Daoy (cell line): ENCODE results near the gene TMIGD2. TPM values are rescaled to one million over a fixed set of nuclear protein-coding genes. Genes with fewer than 3 reads are reported as not detected.
A peak's percentile ranks its signal among the peaks of the same experiment; 100 is the strongest.
"Not testable (repeated sequence)": the region's sequence is repeated elsewhere in the genome, so short reads cannot be mapped to it uniquely, and the experiment has no call there.

Source experiments
- DNase-seq: peaks from one replicate; pipeline ENCODE4 v3.0.0-alpha.2; 2015; ENCODE audit warnings: low read depth
- total RNA-seq: library from RNA; depleted of rRNA; stranded (reverse); fragments of >200 nt; shearing (Covaris generic); gene quantifications from 2 replicates; pipeline ENCODE4 v1.2.3, GENCODE V29; 2014

The TMIGD2 gene
- total RNA-seq, 1 experiment from 2014 or later = not detected

GRCh38 chr19:4297901-4298809 lies 4.0 kb downstream of the TMIGD2 start:
- DNase-seq = peak; percentile 40

GRCh38 chr19:4295972-4296771 lies 6.0 kb downstream of the TMIGD2 start:
- peak; percentile 55 for DNase-seq

- DNase-seq = no peak
Measured at GRCh38 chr19:4294389-4294788, 7.8 kb downstream of the TMIGD2 start.

- DNase-seq = no peak
Measured at GRCh38 chr19:4292515-4292914, 9.7 kb downstream of the TMIGD2 start.

- DNase-seq = no peak
Measured at GRCh38 chr19:4291184-4291732, 10.9 kb downstream of the TMIGD2 start.

- peak; percentile 37 for DNase-seq
Measured at GRCh38 chr19:4288091-4288777, 14.0 kb downstream of the TMIGD2 start.

- DNase-seq = not testable (repeated sequence)
Measured at GRCh38 chr19:4286141-4286540, 16.0 kb downstream of the TMIGD2 start.

- DNase-seq = no peak
Measured at GRCh38 chr19:4284974-4285373, 17.2 kb downstream of the TMIGD2 start.

- peak; percentile 69 for DNase-seq
Measured at GRCh38 chr19:4284176-4284958, 17.8 kb downstream of the TMIGD2 start.

- DNase-seq = no peak
Measured at GRCh38 chr19:4279530-4280422, 22.4 kb downstream of the TMIGD2 start.

- DNase-seq = no peak
Measured at GRCh38 chr19:4279267-4279529, 23.0 kb downstream of the TMIGD2 start.

- no peak for DNase-seq
Measured at GRCh38 chr19:4278419-4279266, 23.5 kb downstream of the TMIGD2 start, which contains the start of gene SHD. TSS of gene SHD (plus strand) at chr19:4279266. CDS start at chr19:4280064, 798 bp downstream.

- DNase-seq = no peak
Measured at GRCh38 chr19:4278010-4278409, 24.2 kb downstream of the TMIGD2 start.

GRCh38 chr19:4277191-4277696 lies 24.9 kb downstream of the TMIGD2 start:
- no peak for DNase-seq

GRCh38 chr19:4274321-4274686 lies 27.9 kb downstream of the TMIGD2 start:
- DNase-seq = not testable (repeated sequence)

GRCh38 chr19:4272894-4273293 lies 29.3 kb downstream of the TMIGD2 start:
- DNase-seq = no peak

GRCh38 chr19:4268816-4269430 lies 33.3 kb downstream of the TMIGD2 start:
- no peak for DNase-seq
